HG03575 (cell line): ENCODE measurements around the gene MAGI2.

Source experiments
- ATAC-seq: cut with Tn5 transposase; IDR thresholded peaks from one replicate; pipeline ENCODE4 v1.9.1; 2021; ENCODE audit not compliant: unreplicated experiment, insufficient number of reproducible peaks, low FRiP score; ENCODE audit errors: extremely low read depth

Gene MAGI2

DNA sequence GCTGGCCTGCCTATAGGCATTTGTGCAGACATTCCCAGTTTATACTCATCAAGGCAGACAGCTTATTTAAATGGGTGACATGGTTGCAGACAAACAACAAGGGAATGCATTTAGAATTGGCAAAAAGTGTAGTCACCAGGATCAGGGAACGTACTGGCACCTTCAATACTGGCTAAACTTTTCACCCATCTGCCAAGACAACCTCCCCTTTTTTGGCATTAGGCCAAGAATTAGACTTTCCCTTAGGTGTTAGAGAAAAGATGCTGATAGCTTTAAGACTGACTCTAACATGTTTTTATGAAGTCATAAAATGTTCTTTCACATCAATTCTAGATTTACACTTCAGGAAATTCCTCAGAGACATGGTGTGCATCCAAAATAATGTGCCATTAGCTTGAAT is 1289.0 kb downstream of the MAGI2 start:
- ATAC-seq, result no peak

DNA sequence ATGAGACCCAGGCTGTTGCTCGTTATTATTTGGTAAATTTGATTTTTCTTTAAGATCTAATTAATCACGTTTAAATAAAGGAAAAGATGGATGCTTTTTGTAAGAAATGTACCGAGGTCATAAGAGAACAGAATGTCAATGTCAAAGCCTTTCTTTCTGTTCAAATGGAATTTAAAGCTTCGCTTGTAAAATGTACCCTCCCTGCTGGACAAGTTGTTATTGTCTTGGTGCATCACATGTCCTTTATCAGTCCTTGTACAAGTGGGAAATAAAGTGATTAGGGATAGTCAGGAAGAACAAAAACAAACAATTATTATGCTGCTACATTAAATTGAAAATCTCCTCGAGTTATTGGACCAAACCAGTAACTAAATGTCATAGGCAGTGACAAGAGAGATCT is 1291.7 kb downstream of the MAGI2 start:
- no peak for ATAC-seq

DNA sequence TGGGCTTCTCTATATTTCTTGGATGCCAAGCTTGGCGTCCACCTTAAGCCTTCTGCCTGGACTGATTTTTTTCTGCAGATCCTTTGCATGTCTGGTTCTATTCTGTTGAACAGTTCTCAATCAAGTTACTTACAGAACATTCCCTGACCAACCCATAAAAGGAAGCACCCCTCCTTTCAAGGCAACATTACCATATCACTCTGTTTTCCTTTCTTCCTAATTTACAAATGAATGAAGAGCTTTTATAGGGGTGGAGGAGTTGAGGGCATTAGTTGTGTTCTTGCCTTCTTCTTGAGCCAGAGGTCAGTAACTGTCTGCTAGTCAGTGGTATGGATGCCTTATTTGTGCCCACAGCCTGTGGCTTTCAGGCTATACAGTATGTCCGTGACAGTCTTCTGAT is 1293.9 kb downstream of the MAGI2 start:
- ATAC-seq, result no peak

DNA sequence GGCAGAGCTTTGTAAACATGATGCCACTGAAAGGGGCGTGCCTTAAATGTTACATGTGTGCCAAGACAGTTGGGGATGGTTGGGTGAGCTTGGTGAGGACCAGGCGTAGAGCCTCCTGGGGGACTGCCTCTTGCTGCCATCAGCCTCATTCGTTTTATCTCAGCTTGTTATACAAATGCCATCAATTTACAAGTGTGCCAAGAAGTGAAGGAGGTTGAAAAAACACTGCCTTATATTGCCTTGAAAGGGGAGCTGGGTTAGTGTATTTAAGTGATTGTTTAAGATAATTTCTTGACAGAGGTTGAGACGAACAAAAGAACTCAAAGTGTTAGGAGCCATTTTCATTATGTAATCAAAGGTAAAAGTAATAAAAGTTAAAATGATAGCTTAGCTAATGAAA is 1300.2 kb downstream of the MAGI2 start:
- no peak for ATAC-seq

DNA sequence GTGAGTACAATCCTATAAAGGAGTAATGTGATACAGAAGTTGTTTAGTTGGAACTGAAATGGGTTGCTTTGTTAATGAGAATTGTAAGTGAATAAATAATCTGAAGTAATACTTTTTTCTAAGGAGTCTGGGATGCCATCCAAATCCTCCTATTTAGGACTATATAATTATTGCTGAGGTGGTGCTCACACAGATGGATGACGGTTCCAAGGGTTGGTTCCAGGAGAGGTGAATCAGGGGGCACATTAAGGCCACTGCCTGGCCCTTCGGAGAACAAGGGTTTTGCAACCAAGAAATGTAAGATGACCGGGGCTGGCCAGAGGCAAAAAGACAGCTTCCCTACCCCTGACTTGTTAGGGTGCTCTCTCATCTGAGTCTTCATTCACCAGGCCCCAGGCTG is 1302.2 kb downstream of the MAGI2 start:
- ATAC-seq, result no peak

DNA sequence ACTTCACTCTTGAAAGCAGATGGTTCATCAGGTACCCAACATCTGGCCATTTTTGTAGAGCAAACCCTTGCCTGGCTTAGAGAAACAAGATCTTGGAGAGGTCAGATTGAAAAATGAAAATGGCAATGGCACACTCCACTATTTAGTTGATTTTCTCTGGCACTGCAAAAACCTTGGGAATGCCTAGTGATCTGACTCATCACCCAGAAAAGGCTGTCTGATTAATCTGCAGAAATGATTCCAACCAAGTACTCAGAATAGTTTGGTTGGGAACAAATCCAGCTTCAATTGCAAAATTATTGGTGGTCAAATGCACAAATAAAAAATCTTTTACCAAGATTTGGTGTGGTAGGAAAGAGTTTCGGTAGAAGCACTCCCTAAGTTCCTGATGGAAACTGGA is 1303.7 kb downstream of the MAGI2 start:
- no peak for ATAC-seq

DNA sequence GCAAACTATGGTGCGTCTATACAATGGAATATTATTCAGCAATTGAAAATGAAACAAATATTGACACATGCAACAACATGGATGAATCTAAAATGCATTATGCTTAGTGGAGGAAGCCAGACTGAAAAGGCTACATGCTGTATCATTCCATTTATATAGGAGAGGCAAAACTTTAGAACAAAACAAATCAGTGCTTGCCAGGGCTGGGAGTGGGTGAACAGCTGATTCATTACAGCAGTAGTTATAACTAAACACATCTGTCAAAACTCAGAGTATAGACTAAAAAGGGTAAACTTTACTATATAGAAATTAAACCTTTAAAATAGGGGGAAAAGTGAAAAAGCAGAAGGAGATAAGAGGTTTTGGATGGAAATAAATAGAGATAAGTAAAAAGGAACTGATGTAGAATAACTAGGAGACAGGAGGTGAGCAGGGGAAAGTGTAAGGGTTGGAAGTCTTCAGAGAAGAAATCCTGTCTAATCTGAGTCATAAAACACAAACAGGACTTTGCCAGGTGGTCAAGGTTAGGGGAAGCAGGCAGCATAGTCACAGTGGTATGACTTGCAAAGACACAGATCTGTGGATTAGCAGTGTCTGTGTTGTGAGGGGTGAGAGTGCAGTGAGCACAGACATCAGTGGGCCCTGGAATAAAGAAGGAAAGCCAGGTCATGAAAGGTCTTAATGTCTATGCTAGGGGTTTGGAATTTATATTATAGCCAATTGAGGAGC is 1305.1 kb downstream of the MAGI2 start:
- ATAC-seq, result no peak

DNA sequence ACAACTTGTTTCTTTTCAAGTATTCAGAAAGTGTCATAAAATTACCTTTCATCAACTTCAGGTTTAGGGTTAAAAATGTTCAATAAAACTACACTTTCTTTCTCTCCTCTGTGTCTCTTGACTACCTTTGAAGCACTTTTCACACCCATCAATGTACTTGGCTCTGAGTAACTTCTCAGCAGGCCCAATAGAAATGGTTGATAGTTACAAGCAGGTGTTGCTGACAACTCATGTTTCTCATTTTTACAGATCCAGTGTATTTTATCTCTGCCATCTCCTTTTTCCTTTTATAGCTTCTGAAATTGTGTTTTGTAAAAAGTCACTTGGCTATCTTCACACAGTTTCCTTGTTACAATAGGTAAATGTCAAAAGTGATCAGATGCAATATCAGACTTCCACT is 1306.9 kb downstream of the MAGI2 start:
- no peak for ATAC-seq

DNA sequence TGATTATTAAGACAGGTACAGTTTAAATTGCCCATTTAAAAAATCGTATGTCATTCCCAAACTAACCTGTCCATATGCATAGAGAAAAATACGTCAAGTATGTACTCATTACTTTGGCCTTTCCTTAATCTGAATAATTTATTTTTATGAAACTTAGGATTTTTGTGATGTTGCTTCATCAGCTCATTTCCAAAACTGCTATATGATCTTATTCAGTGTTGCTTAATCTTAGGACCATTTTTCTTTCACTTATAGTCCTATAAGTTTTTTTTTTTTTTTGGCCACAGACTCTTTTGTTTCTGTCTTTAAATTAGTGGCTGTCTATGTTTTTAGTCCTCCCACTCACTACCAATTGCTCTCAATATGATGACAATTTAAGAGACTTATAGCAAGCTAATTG is 1309.8 kb downstream of the MAGI2 start:
- no peak for ATAC-seq

DNA sequence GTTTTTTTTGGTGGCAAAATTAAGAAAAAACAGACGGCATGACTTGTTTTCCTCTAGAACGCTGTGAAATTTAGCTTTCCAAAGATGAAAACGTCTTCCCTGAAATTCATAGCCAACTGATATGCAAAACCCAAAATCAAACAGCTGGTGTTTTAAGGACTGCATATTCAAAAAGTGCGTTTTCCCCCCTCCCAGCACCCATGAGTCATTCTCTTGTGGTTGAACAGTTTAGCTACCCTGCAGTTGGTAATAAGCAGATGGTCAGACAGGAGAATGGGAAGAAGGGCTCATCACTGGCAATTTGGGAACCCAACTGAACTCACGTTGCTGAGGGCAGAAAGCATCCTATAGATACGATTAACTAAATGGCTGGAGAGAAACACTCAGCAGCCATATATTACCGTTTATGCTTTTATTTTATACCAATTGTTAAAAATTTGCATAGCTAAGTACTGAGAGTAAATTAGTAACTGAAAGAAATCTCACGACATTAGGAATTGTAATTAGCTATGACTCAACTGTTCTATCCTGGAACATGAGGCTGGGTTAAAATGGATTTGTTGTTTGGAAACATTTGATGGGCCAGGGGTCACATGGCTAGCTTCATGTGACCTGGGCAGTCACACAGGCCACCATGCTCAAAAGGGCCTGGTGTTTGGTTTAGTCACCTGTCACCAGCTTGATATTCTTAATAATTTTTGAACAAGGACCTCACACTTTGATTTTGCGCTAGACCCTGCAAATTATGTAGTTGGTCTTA is 1311.8 kb downstream of the MAGI2 start:
- ATAC-seq, result no peak

DNA sequence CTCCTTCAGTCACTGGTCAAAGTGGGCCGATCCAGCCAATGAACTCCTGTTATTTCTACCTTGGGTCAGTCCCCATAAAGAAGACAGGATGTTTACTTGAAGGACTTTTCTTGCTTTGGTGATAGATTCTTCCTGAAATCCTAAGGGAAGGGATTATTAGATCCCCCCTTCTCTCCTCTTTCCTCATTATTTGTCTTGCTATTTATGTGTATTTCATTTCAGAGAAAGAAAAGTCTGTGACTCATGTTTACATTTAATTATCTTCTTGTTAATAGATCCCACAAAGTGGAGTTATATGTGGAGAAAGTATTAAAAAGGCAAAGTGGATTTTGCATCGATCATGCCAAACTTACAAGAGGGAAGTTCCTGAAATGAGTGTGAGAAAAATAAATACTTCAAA is 1313.4 kb downstream of the MAGI2 start:
- no peak for ATAC-seq

DNA sequence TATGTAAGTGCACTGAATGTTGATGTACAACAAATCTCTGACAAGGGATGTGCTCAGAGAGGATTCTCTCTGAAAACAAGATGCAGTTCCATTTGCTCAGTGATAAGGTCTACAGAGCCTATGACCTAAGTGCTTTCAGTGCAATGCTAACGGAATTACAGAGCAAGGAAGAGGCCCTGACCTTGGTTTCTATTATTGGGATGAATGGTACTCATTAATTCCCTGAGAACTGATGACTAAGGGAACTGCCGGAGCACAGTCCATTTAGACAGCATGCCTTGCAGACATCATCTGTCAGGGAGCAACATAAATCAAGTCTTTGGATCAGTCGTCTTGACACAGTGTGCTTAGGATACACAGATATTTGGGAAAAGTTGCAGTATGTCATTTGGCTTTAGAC is 1314.1 kb downstream of the MAGI2 start:
- no peak for ATAC-seq

DNA sequence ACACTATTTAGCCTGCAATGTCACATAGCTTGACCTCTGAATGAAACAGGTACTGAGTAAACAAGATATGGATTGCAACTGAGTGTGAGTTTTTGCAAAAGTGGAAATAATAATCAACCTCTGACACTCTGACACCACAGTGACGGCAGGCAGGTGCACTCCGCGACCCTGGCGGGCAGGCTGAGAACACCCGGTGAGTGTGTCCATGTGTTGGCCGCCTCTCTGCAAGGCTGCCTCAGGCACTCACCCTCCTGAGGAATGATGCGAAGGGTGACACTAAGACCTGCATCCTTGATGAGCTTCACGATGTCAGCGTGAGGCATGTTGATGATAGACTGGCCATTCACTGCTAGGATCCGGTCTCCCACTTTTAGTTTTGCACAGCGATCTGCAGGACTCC is 1318.7 kb downstream of the MAGI2 start:
- no peak for ATAC-seq

DNA sequence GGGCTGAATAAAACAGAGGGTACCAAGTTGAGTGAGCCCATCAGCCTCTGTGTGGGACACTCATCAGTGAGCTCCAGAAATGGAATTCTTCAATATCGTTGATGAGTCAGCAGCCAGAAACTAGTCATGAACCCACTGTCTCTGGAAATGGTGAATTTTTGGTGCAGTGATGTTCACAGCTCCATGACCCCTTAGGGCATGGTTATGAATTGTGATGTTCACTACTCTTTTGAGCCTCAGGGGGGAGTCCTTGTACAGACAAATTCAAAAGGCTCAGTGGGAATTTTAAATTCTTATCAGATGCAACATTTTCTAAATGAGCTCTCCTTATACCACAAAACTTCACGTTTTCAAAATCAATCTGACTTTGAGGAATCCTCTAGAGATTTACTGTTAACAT is 1319.2 kb downstream of the MAGI2 start:
- ATAC-seq, result no peak

DNA sequence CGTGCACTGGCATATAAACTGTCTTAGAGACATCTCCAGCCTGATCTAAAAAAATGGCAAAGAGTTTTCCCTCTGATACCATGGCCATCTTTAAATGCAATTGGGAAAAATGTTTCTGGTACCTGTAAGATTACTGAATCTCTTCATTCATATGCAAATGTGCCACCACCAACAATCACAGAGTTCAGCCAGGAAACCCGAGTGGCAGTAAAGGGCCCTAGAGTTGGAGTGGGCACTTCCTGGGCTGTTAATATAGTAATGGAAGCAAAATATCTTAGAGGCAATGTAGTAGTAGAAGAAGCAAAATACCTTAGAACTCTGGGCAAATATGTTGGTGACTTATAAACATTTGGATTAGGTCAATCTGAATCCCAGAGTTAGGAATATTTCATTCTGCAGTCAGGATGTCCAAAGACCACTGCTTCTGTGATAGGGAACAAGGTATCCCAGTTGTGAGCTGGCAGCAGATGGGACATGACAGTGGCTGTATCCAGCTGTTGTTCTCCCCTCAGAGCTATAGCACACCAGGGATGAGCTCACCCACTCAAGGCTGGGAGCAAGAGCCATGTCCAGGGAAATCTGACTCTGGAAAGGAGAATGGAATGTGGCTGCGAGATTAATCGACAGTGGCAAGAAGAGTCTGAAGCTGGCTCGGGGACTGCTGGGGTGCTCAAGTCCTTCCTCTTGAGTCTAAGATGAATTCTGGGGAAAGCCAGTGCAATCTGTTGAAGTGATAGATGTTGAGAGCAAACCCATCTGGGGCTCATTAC is 1322.8 kb downstream of the MAGI2 start:
- ATAC-seq, result no peak

DNA sequence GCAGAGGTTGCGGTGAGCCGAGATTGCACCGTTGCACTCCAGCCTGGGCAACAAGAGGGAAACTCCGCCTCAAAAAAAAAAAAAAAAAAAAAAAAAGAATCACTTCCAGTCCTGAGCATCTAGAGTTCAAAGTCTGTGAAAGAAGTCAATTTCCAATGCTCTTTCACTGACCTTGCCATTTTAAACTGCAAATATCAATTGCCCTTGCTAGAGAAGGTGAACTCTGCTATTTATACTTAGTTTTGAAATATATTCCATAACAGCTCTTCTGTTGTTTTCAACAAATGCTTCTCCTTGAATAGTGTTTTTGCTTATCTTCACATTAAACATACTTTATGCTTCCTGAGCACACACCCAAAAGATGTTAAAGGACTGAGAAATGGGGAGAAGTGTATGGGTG is 1323.6 kb downstream of the MAGI2 start:
- no peak for ATAC-seq

DNA sequence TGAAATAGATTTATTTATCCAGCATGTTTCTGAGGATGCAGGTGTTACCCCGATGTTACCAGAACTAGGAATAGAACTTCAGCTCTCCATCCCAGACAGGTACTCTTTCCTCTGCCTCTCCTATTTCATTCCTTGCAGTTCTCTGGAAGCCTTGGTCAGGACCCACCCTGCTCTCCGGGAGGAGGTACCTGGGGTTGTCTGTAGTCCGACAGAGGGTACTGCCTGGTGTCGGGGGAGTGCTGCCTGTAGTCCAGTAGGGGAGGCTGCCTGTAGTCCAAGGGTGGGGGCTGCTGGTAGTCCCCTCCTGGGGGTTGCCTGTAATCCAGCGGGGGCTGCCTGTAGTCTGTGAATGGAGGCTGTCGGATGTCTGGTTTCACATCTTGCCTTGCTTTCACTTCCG is 1326.5 kb downstream of the MAGI2 start:
- ATAC-seq, result no peak

DNA sequence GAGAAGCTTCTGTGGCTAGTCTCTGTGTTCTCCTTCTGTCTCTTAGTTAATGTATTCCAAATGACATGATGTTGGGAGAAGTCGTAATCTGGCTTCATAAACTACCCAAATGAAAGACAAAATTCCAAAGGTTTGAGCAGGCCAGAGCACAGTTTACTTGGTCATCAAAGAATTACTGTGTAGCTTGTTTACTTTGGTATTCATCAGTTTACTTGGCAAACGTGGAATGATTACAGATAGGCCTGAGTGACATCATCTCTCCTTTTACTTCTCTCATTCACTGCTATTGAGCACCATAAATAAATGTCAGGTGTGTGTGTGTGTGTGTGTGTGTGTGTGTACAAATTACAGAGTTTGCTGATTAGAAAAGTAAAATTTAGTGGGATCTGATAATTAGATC is 1327.6 kb downstream of the MAGI2 start:
- ATAC-seq, result no peak

DNA sequence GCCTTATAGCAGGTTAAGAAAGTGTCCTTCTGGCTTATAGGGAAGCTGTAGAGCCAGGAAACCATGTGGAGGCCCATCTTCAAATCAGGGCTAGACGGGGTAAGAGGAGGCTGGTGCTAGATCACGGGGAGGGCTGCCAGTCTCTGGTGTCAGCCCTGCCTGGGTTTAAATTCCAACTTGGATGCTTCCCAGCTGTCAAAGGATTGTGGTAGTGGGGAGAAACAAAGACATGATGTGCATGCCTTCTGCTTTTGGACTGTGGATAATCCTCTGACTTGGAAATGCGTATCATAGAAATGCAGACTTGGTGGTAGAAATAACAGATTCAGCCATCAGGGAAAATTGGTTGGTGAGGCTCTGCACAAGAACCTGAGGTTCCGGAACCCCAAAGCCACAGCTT is 1329.3 kb downstream of the MAGI2 start:
- ATAC-seq, result no peak

DNA sequence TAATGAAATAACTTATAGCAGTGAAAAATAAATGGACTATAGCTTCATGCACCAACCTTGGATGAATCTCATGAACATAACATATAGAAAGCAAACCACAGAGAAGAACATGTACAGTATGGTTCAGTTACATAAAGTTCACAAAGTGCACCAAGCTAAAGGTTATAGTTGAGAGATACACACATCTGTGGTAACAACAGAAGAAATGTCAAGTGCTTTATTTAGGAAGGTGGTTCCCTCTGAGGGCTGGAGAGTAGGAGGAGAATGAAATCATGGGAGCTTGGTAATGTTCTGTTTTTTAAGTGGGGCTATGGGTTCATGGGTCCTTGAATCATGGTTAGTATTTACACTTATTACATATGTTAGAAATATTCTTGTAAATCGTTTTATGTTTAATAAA is 1331.6 kb downstream of the MAGI2 start:
- no peak for ATAC-seq
